Measurements from ENCODE around the gene ENHO. TPM values are rescaled to one million over a fixed set of nuclear protein-coding genes. Genes with fewer than 3 reads are reported as not detected.
"Not testable (repeated sequence)": the region's sequence is repeated elsewhere in the genome, so short reads cannot be mapped to it uniquely, and the experiment has no call there.

The ENHO gene
- total RNA-seq, 1 donor from 2014 or later = not detected

- DNase-seq (ENCODE audit: low read depth in 2 of 2) = not testable (repeated sequence)
Observed at GRCh38 chr9:34532041-34532440, 9.3 kb upstream of the ENHO start.

DNA sequence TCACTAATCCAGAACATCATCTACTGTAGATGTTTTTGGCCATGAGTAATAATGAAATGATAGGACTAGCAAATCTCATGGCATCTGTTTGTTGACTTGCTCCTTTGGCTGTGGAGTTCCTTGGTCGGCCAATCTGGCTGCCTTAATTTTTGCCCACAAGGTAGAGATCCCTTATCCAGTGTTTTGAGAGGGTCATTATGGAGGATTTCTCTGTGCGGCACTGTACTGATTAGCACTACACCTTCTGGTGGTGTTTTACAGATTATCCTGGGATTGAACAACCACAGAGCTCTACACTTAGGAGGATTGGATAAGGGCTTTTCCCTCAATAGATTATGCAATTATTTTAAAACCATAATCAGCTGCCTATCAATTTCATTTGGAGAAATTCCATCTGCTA, 3.2 kb upstream of the ENHO start:
- DNase-seq (ENCODE audit: low read depth in 2 of 2) = no peak

- DNase-seq (ENCODE audit: low read depth in 2 of 2) = no peak
Observed at GRCh38 chr9:34524349-34524748, 1.6 kb upstream of the ENHO start.

- no peak for DNase-seq (ENCODE audit: low read depth in 2 of 2)
Observed at GRCh38 chr9:34522091-34522887, 501 bp downstream of the ENHO start.

- no peak for DNase-seq (ENCODE audit: low read depth in 2 of 2)
Observed at GRCh38 chr9:34521406-34522045, 1.3 kb downstream of the ENHO start.

GRCh38 chr9:34520505-34521385, 2.0 kb downstream of the ENHO start:
- DNase-seq (ENCODE audit: low read depth in 2 of 2) = no peak

GRCh38 chr9:34520096-34520495, 2.7 kb downstream of the ENHO start:
- DNase-seq (ENCODE audit: low read depth in 2 of 2) = no peak

DNA sequence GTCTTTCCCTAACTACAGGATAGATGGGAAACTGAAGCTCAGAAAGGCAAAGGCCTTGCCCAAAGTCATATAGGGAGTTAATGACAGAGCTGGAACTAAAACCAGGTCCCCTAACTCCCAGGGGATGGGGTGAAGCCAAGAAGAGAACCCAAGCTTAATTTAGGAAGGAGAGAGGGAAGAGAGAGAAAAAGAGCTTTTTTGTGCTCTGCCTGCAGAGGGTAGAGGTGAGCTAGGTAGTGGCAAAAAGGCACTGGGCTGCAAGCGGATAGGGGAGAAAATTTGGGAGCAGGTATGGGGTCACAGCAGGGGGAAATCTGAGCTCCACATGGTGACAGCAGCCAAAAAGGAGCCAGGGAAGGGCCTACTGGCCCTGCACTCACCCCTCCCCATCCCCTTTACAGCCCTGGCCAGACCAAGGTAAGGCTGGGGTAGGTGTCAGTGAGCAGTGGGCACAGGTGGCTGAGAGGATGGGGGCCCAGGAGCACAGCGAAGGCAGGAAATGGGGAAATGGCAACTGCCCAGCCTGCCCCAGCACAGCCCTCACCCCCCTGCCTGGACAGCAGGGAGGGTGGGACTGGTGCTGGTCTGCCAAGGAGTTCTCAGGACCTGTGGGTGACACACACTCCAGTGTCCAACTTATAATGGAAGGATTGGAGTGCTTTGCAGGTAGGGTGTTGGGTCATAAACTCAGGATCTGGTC, 3.3 kb downstream of the ENHO start:
- no peak for DNase-seq (ENCODE audit: low read depth in 2 of 2)

- no peak for DNase-seq (ENCODE audit: low read depth in 2 of 2)
Observed at GRCh38 chr9:34518896-34519295, 3.9 kb downstream of the ENHO start.

DNA sequence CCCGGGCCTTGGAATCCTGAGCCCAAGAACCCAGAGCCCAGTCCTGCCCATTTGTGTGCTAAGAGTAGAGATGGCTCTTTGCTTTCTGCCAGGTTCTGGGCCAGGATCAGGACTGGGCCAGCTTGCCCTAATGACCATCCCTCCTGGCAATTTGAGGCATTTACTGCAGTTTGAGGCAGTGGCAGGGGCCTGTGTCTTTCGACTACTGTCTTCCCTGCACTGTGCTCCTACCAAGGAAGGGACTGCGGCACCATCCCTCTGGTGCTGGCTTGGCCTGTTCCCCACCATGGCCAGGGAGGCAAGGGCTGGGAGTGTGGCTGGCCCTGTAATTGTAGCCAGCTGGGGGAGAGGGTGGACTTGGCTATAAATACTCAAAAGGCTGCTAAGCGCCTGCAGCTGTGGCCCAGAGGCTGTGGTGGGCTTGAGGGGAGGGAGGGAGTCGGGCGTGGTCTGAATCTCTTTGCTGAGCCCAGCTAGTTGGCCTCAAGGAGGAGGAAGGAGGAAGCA, 4.6 kb downstream of the ENHO start:
- no peak for DNase-seq (ENCODE audit: low read depth in 2 of 2)

- DNase-seq (ENCODE audit: low read depth in 2 of 2) = no peak
Observed at GRCh38 chr9:34517185-34517584, 5.6 kb downstream of the ENHO start.

DNA sequence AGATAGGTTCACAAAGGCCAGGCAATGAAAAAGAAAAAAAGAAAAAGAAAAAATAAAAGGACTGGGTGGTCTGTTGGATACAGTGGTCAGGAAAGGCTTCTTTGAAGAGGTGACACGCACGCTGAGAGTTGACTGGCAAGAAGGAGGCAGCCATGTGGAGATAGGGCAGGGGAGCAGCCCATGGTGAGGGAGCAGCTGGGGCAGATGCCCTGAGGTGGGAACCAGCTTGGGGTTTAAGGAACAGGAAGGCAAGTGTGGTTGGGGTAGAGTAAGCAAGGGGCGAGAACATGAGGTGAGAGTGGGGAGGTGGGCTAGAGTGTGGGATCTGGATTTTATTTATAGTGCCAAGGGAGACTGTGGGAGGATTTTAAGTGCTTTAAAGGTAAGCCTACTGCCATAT, 6.8 kb downstream of the ENHO start:
- DNase-seq (ENCODE audit: low read depth in 2 of 2) = no peak

- no peak for DNase-seq (ENCODE audit: low read depth in 2 of 2)
Observed at GRCh38 chr9:34514816-34515215, 8.0 kb downstream of the ENHO start.

GRCh38 chr9:34514401-34514800, 8.4 kb downstream of the ENHO start:
- DNase-seq (ENCODE audit: low read depth in 2 of 2) = no peak

DNA sequence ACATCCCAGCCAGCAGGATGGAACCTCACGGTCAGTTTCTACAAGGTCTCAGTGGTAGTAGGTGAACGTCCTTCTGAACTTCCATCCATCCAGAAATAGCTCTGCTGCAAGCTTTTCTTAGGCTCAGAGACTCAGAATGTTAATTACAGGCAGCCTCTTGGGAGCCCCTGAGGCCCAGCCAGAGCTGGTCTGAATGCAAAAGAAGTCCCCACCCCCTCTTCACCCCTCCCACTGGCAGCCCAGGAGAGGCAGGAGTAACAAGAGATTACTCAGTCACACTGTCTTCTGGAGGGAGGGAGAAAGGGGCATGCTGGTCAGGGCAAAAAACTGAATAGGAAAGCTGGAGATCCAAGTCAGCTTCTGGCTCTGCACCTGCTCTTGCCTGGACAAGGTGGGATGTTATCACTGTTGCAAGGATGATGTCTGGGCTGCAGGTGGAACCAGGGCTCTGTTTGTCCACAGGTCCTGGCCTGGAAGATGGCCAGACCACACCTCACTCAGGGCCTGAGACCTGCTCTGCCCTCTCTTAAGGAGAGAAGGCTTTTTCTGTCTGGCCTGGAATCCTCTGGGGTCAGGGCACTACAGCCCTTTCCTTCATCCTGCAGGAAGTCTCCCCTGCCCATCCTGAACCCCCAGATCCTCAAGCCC, 9.1 kb downstream of the ENHO start:
- no peak for DNase-seq (ENCODE audit: low read depth in 2 of 2)

DNA sequence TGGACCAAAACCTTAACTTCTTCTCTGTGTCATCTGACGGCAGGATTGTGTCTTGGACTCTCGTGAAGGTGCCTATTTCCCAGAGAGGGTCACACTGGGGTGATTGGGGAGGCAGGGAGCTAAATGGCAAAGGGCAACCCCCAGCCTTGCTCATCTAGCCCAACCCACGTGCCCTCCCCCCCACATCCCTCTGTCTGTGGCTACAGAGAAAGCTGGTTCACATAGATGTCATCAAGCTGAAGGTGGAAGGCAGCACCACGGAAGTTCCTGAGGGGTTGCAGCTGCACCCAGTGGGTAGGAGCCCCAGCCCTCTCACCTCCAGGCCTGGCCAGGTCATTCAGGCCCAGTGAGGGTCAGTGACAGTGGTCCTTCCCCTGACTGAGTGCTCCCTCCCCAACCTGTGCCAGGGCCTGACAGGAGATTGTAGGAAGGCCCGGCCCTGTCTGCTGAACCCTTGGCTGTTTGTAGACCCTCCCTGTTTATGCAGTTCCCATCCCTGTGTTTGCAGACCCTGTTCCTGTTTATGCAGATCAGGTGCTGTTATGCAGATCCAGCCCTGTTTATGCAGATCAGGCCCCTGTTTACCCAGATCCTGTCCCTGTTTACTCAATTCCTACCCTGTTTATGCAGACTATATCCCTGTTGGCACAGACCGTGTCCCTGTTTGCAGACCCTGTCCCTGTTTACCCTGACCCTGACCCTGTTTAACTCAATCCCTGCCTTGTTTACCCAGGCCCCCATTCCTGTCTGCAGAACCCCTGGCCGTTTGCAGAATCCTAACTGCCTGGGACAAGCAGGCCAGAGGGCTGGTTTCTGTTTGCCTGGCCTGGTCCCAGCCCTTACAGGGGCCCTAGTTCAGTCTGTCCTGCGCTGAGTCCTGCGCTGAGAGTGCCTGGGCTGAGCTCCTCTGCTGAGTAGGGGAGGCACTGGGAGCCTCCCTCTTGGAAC, 10.4 kb downstream of the ENHO start:
- no peak for DNase-seq (ENCODE audit: low read depth in 2 of 2)

- DNase-seq (ENCODE audit: low read depth in 2 of 2) = no peak
Observed at GRCh38 chr9:34510497-34511468, 12.0 kb downstream of the ENHO start.

DNA sequence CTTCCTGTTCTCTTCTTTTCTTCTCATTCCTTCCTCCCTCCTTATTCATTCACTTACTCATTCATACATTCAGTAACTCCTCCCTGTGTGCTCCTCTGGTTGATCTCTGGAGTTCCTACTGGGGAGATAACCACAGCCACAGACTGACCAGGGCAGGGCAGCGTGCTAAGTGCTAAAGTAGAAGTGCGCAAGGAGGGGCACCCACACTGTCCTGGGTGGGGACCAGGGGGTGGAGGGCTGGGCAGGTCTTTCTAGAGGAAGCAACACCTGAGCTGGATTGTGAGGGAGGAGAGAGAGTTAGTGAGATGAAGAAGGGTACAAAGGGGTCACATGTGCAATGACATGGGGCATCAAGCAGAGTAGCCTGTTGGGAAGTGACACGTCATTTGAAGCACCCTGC, 13.8 kb downstream of the ENHO start:
- DNase-seq (ENCODE audit: low read depth in 2 of 2) = no peak

DNA sequence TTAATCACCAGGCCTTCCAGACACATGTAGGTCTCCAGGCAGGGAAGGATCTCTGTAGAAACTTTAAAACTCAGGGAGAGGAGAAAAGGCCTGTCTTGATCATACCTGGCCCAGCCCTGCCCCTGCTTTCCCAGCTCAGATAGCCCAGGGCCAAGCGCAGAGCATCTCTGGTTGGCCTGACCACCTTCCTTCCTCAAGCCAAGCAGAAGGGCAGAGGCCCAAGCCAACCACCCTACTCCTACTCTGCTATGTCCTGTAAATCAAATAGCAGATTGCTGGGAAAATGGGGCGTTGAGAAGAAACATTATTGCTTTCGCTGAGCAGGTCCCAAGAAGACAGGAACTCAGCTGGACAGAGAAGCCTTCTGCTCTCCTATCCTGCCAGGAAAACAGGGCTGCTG, 14.3 kb downstream of the ENHO start:
- DNase-seq (ENCODE audit: low read depth in 2 of 2) = no peak

Measured in lung microvascular endothelial cell (primary cell).